ENCODE data around the gene KYAT1.

DNA sequence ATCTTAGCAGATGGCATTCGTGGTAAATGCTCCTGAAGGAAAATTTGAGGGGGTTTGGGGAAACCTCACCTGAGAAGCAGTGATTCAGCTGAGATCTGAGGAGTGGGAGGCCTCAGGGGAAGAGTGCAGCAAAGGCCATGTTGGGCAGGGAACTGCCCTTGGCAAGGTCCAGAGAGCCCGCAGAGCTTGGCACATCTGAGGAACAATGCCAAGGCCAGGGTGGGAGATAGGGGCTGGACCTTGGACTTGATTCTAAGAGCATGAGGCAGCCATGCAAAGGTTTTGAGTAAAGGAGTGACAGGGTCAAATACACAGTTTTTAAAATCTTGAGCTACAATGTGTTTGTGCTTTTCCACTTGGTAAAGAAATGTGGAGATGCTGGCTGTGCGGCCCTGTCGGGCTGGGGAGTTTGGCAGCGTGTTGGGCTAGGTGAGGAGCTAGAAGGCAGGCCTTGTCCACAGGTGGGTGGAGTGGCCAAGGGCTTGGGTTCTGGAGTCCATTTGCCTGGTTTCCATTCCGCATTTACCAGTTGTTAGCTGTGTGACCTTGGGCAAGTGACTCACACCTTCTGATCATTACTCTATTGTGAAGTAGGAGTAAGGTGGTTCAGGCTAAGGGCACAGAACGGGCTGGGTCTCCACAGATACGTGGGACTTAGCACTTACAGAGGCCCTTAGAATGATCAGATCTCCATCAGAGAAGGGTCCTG is 88.6 kb downstream of the KYAT1 start:
- no peak for TF ChIP-seq MYC (IDR thresholded peaks at IDR 0.05; ENCODE audit: low read depth, low read length)
- TF ChIP-seq, protein P1, sequence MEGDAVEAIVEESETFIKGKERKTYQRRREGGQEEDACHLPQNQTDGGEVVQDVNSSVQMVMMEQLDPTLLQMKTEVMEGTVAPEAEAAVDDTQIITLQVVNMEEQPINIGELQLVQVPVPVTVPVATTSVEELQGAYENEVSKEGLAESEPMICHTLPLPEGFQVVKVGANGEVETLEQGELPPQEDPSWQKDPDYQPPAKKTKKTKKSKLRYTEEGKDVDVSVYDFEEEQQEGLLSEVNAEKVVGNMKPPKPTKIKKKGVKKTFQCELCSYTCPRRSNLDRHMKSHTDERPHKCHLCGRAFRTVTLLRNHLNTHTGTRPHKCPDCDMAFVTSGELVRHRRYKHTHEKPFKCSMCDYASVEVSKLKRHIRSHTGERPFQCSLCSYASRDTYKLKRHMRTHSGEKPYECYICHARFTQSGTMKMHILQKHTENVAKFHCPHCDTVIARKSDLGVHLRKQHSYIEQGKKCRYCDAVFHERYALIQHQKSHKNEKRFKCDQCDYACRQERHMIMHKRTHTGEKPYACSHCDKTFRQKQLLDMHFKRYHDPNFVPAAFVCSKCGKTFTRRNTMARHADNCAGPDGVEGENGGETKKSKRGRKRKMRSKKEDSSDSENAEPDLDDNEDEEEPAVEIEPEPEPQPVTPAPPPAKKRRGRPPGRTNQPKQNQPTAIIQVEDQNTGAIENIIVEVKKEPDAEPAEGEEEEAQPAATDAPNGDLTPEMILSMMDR (IDR thresholded peaks at IDR 0.05; ENCODE audit: low read depth, low read length) = no peak
- TF ChIP-seq POLR2A (IDR thresholded peaks at IDR 0.05; ENCODE audit: extremely low read depth, insufficient read length) = no peak
- no peak for TF ChIP-seq MAX (IDR thresholded peaks at IDR 0.05; ENCODE audit: low read depth, low read length)
